SK-N-SH (cell line): ENCODE data around the gene CDH13. TPM values are rescaled to one million over a fixed set of nuclear protein-coding genes. Genes with fewer than 3 reads are reported as not detected.

Experiments
- CTCF ChIA-PET: fragments of 300-600, 350-600 bp; formaldehyde crosslinking; extraction: SDS; loops from one replicate; lab custom pipeline; 2021; lab: Yijun Ruan, JAX
- POLR2A ChIA-PET: fragments of 350-600 bp; sonication (Branson Sonifier 250); formaldehyde crosslinking; extraction: SDS; loops from one replicate; lab custom pipeline; 2020; ENCODE audit warnings: antibody characterized with exemption, inconsistent platforms; lab: Yijun Ruan, JAX
- DNase-seq: peaks from one replicate; pipeline ENCODE4 v3.0.0; 2012
- H2AFZ ChIP-seq: fragments of 200-600 bp; sonication (generic); 2 replicates; pipeline ENCODE4 v1.8.1; 2016; ENCODE audit warnings: antibody characterized with exemption, mild to moderate bottlenecking, low read depth
- H3F3A ChIP-seq: fragments of 200-600 bp; sonication (generic); replicated peaks from 2 replicates; pipeline ENCODE3; 2016; ENCODE audit warnings: antibody characterized with exemption, mild to moderate bottlenecking; ENCODE audit not compliant: insufficient read depth
- H3K27ac ChIP-seq, 2 experiments: fragments of 200-500 bp in 1 of 2; fragments of 200-600 bp in 1 of 2; sonication (Bioruptor generic) in 1 of 2; sonication (generic), shearing (Covaris generic) in 1 of 2; 2 replicates each; pipeline versions ENCODE4 v1.5.1 to v1.6.1; 2014 to 2016; ENCODE audit warnings: low read depth in 2 of 2, inconsistent platforms in 1 of 2, low read length in 1 of 2, mild to moderate bottlenecking in 1 of 2, mixed read lengths in 1 of 2
- H3K27me3 ChIP-seq: fragments of 200-600 bp; sonication (generic), shearing (Covaris generic); 2 replicates; pipeline ENCODE4 v1.6.1; 2016; ENCODE audit warnings: mixed run types; ENCODE audit not compliant: insufficient read depth
- H3K36me3 ChIP-seq, 2 experiments: fragments of 200-500 bp in 1 of 2; fragments of 200-600 bp in 1 of 2; sonication (Bioruptor generic) in 1 of 2; sonication (generic) in 1 of 2; replicated peaks in 1 of 2; 2 replicates each; pipeline versions ENCODE3 to v1.5.1; 2014 to 2016; ENCODE audit warnings: low read length in 1 of 2, mild to moderate bottlenecking in 1 of 2; ENCODE audit not compliant: insufficient read depth in 2 of 2, control insufficient read depth in 1 of 2
- H3K4me1 ChIP-seq, 2 experiments: fragments of 200-500 bp in 1 of 2; fragments of 200-600 bp in 1 of 2; sonication (Bioruptor generic) in 1 of 2; sonication (generic), shearing (Covaris generic) in 1 of 2; 2 replicates each; pipeline versions ENCODE4 v1.5.1 to v1.6.1; 2014 to 2016; ENCODE audit warnings: low read depth in 1 of 2, low read length in 1 of 2, mixed run types in 1 of 2; ENCODE audit not compliant: insufficient read depth in 2 of 2, control insufficient read depth in 1 of 2
- H3K4me2 ChIP-seq: fragments of 200-600 bp; sonication (generic), shearing (Covaris generic); 2 replicates; pipeline ENCODE4 v1.6.1; 2017; ENCODE audit warnings: mixed run types
- H3K4me3 ChIP-seq, 2 experiments: fragments of 200-500 bp in 1 of 2; fragments of 200-600 bp in 1 of 2; sonication (Bioruptor generic) in 1 of 2; sonication (generic), shearing (Covaris generic) in 1 of 2; 2 replicates each; pipeline versions ENCODE4 v1.5.1 to v1.8.1; 2014 to 2016; ENCODE audit warnings: low read depth in 2 of 2, inconsistent platforms in 1 of 2, low read length in 1 of 2, mild to moderate bottlenecking in 1 of 2, mixed read lengths in 1 of 2, moderate library complexity in 1 of 2
- H3K79me2 ChIP-seq: fragments of 200-600 bp; sonication (generic); 2 replicates; pipeline ENCODE4 v1.8.1; 2017; ENCODE audit warnings: mild to moderate bottlenecking; ENCODE audit not compliant: insufficient read depth
- H3K9ac ChIP-seq: fragments of 200-600 bp; sonication (generic); 2 replicates; pipeline ENCODE4 v1.6.1; 2017; ENCODE audit warnings: mixed run types
- H3K9me2 ChIP-seq: fragments of 200-600 bp; sonication (generic); 2 replicates; pipeline ENCODE4 v1.6.1; 2017; ENCODE audit warnings: mixed run types
- H3K9me3 ChIP-seq: fragments of 200-600 bp; sonication (generic); 2 replicates; pipeline ENCODE4 v1.6.1; 2017; ENCODE audit warnings: mixed run types, mild to moderate bottlenecking, moderate library complexity
- H4K20me1 ChIP-seq: fragments of 200-600 bp; sonication (generic); 2 replicates; pipeline ENCODE4 v1.6.1; 2017; ENCODE audit warnings: mild to moderate bottlenecking, mixed run types; ENCODE audit not compliant: insufficient read depth
- ELF1 ChIP-seq: IDR thresholded peaks from 2 replicates; pipeline ENCODE4 v1.4.0; 2012
- EP300 ChIP-seq, 2 experiments: IDR thresholded peaks; 2 replicates each; pipeline versions ENCODE4 v1.4.0 to v1.6.1; 2012; ENCODE audit warnings: borderline replicate concordance in 1 of 2, low read depth in 1 of 2, low read length in 1 of 2
- EZH2phosphoT487 ChIP-seq: fragments of 200-600 bp; sonication (generic); IDR thresholded peaks from 2 replicates; pipeline ENCODE4 v1.6.1; 2017; ENCODE audit warnings: low read depth, mixed run types, mild to moderate bottlenecking, antibody characterized with exemption, moderate library complexity, borderline replicate concordance
- FOSL2 ChIP-seq: IDR thresholded peaks from 2 replicates; pipeline ENCODE4 v1.4.0; 2012; ENCODE audit warnings: low read depth, mild to moderate bottlenecking, moderate library complexity, borderline replicate concordance
- FOXJ3 ChIP-seq: sonication (generic); formaldehyde crosslinking; IDR thresholded peaks from 2 replicates; pipeline ENCODE4 v1.5.1; 2020; ENCODE audit warnings: mild to moderate bottlenecking, missing genetic modification reagents
- FOXM1 ChIP-seq: IDR thresholded peaks from 2 replicates; pipeline ENCODE4 v1.4.0; 2012; ENCODE audit warnings: low read depth, mild to moderate bottlenecking
- GATA2 ChIP-seq: sonication (generic); formaldehyde crosslinking; IDR thresholded peaks from 2 replicates; pipeline ENCODE4 v1.5.0; 2020; ENCODE audit warnings: mild to moderate bottlenecking, missing genetic modification reagents
- MEF2A ChIP-seq: IDR thresholded peaks from 2 replicates; pipeline ENCODE4 v1.4.0; 2012; ENCODE audit warnings: low read depth, borderline replicate concordance
- MXI1 ChIP-seq: IDR thresholded peaks from 2 replicates; pipeline ENCODE4 v1.6.1; 2012; ENCODE audit warnings: mild to moderate bottlenecking, low read depth, low read length, improper control_type of control experiment
- NRF1 ChIP-seq: IDR thresholded peaks from 2 replicates; pipeline ENCODE4 v1.6.1; 2012; ENCODE audit warnings: low read depth, mild to moderate bottlenecking, low read length
- RAD21 ChIP-seq: IDR thresholded peaks from 2 replicates; pipeline ENCODE4 v1.6.1; 2012; ENCODE audit warnings: mild to moderate bottlenecking, low read length
- RXRA ChIP-seq: IDR thresholded peaks from 2 replicates; pipeline ENCODE4 v1.4.0; 2012; ENCODE audit warnings: low read depth, mild to moderate bottlenecking, borderline replicate concordance
- SIN3A ChIP-seq: IDR thresholded peaks from 2 replicates; pipeline ENCODE4 v1.6.1; 2012; ENCODE audit warnings: low read depth, mild to moderate bottlenecking, low read length, moderate library complexity, borderline replicate concordance
- SMC3 ChIP-seq: IDR thresholded peaks from 2 replicates; pipeline ENCODE4 v1.6.1; 2012; ENCODE audit warnings: low read depth, low read length, improper control_type of control experiment
- TAF1 ChIP-seq: IDR thresholded peaks from 2 replicates; pipeline ENCODE4 v1.6.1; 2012; ENCODE audit warnings: low read depth, mild to moderate bottlenecking, low read length, moderate library complexity, borderline replicate concordance
- TCF12 ChIP-seq: IDR thresholded peaks from 2 replicates; pipeline ENCODE4 v1.4.0; 2012
- YY1 ChIP-seq: IDR thresholded peaks from 2 replicates; pipeline ENCODE4 v1.4.0; 2012; ENCODE audit warnings: low read depth, mild to moderate bottlenecking
- WGBS: methylation state at CpG from one replicate; pipeline ENCODE4 v1.1.6; 2017; ENCODE audit warnings: low lambda C conversion rate; 5-methylcytosine and 5-hydroxymethylcytosine counted together
- polyA plus RNA-seq, 3 experiments: library from polyadenylated mRNA; depleted of rRNA; stranded (reverse); fragments of >200 nt; gene quantifications; 2 replicates each; pipeline ENCODE4 v1.2.3, GENCODE V29; 2012
- TF ChIP-seq, protein P1 (sequence below): fragments of 150-350 bp; IDR thresholded peaks from 2 replicates; pipeline ENCODE4 v1.6.1; 2016; ENCODE audit warnings: mild to moderate bottlenecking, low read depth, low read length
- TF ChIP-seq, protein P2 (sequence below): IDR thresholded peaks from 2 replicates; pipeline ENCODE4 v1.4.0; 2012; ENCODE audit warnings: low read depth, borderline replicate concordance
- TF ChIP-seq, protein P3 (sequence below): fragments of 150-350 bp; IDR thresholded peaks from 2 replicates; pipeline ENCODE4 v1.6.1; 2017; ENCODE audit warnings: antibody characterized with exemption, low read length, low read depth, borderline replicate concordance

CDH13 gene
- polyA plus RNA-seq, 1 of the 3 experiments (the other 2 are of a cell fraction): 93.0 TPM

DNA sequence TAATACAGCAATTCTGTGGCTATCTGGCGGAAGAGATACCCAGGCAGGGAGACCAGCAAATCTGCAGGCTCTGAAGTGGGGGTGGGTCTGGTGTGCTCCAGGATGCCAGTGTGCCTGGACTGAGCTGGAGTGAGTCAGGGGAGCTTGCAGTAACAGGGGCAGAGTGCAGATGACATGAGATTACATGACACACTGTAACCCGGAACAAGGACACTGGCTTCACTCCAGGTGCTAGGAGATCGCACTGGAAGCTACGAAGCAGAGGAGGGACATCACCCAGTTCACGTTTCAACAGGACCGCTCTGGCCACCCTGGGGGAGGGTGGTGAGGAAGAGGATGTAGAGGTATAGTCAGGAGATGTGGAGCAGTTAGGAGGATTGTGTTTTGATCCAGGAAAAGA lies 475.6 kb downstream of the CDH13 start:
- TF ChIP-seq SMC3 (no peak), FOSL2 (no peak), GATA2 (no peak), RXRA (no peak), MEF2A (no peak), EZH2phosphoT487 (no peak), TAF1 (no peak), MXI1 (no peak), FOXJ3 (CRISPR knock-in tag) (no peak), SIN3A (no peak), TCF12 (no peak)
- TF ChIP-seq, protein P1, sequence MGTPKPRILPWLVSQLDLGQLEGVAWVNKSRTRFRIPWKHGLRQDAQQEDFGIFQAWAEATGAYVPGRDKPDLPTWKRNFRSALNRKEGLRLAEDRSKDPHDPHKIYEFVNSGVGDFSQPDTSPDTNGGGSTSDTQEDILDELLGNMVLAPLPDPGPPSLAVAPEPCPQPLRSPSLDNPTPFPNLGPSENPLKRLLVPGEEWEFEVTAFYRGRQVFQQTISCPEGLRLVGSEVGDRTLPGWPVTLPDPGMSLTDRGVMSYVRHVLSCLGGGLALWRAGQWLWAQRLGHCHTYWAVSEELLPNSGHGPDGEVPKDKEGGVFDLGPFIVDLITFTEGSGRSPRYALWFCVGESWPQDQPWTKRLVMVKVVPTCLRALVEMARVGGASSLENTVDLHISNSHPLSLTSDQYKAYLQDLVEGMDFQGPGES: no peak
- TF ChIP-seq, protein P2, sequence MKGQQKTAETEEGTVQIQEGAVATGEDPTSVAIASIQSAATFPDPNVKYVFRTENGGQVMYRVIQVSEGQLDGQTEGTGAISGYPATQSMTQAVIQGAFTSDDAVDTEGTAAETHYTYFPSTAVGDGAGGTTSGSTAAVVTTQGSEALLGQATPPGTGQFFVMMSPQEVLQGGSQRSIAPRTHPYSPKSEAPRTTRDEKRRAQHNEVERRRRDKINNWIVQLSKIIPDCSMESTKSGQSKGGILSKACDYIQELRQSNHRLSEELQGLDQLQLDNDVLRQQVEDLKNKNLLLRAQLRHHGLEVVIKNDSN: no peak
- TF ChIP-seq, protein P3, sequence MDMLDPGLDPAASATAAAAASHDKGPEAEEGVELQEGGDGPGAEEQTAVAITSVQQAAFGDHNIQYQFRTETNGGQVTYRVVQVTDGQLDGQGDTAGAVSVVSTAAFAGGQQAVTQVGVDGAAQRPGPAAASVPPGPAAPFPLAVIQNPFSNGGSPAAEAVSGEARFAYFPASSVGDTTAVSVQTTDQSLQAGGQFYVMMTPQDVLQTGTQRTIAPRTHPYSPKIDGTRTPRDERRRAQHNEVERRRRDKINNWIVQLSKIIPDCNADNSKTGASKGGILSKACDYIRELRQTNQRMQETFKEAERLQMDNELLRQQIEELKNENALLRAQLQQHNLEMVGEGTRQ: no peak
- Histone ChIP-seq H2AFZ (no peak overlapping the region), H3K9me3 (peaks cover 8% of the 10 kb centered on the region; the same call in 1 of the 2 replicates), H3K9ac (no peak overlapping the region), H3F3A (no peaks in the 10 kb centered on the region), H3K4me3 (no peak overlapping the region), H4K20me1 (no peaks in the 10 kb centered on the region), H3K36me3 (peaks cover 0 to 11% of the 10 kb centered on the region in 2 experiments), H3K27ac (no peak overlapping the region), H3K79me2 (no peaks in the 10 kb centered on the region), H3K4me2 (no peak overlapping the region), H3K9me2 (no peaks in the 10 kb centered on the region), H3K4me1 (no peaks in the 10 kb centered on the region), H3K27me3 (no peaks in the 10 kb centered on the region)
- WGBS: 56% methylated on average over 5 of the region's 6 CpGs
- DNase-seq: no peak
- POLR2A ChIA-PET: no interaction called here
- CTCF ChIA-PET: no interaction called here

DNA sequence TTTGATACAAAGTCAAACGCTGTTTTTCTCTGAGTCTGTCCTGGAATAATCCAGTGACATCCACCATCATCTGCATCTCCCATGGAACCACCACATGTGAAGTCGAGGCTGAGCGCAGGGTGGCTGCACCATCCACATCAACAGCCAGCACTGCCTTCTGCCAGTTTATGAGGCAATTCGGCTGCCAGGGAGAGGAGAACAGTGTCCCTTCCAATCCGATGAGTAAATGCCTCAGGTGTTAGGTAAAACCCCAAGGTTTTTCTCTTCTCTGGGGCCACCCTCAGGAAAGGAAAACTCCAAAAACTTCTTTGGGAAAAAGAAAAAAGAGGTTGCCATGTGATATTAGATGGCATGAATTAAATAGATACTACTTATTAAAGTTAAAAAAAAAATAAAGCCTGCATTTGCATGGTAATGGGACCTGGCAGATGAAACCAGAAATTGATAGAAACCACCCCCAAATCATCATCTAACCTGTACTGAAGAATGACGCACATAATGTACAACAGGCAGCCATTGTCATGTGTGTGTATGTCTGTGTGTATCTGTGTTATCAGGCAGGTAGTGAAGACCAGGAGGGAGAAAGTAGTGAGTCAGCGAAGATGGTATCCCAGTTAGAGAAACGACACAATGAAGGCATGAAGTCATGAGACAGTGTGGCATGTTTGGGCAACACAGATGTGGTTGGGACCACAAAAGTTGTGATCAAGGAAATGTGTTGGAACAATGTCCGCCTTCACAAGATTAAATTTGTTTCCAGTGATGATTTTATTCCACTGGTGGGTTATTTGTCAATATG lies 478.7 kb downstream of the CDH13 start:
- Histone ChIP-seq H3K4me1 (no peaks in the 10 kb centered on the region), H3K9me2 (no peaks in the 10 kb centered on the region), H3K27ac (no peak overlapping the region), H3K4me2 (no peak overlapping the region), H3F3A (no peaks in the 10 kb centered on the region), H3K9ac (no peak overlapping the region), H3K79me2 (no peaks in the 10 kb centered on the region), H3K36me3 (no peaks in the 10 kb centered on the region), H3K4me3 (no peak overlapping the region)
- no peak for DNase-seq
- ChIA-PET POLR2A (no interaction called here), CTCF (no interaction called here)
- 38% methylated on average over 9 of the region's 9 CpGs for WGBS
- TF ChIP-seq FOXM1 (no peak), YY1 (no peak), TAF1 (no peak), RAD21 (no peak), EP300 (IDR thresholded peaks at IDR 0.05; ENCODE audit: borderline replicate concordance in 1 of 2, low read depth in 1 of 2, low read length in 1 of 2) (no peak), ELF1 (no peak), NRF1 (no peak), GATA2 (no peak)
- TF ChIP-seq, all 33 proteins: peak for 0
- H4K20me1 ChIP-seq: no peaks in the 10 kb centered on the region
- no peaks in the 10 kb centered on the region for H3K27me3 ChIP-seq
- H2AFZ ChIP-seq: no peak overlapping the region
- H3K9me3 ChIP-seq: no peaks in the 10 kb centered on the region
